GM19395 (cell line): ENCODE results near the gene C3orf38.
A peak's percentile ranks its signal among the peaks of the same experiment; 100 is the strongest.
"Not testable (repeated sequence)": the region's sequence is repeated elsewhere in the genome, so short reads cannot be mapped to it uniquely, and the experiment has no call there.

Experiments used
- ATAC-seq: cut with Tn5 transposase; IDR thresholded peaks from one replicate; pipeline ENCODE4 v1.9.1; 2021; ENCODE audit warnings: mild to moderate bottlenecking, moderate library complexity; ENCODE audit not compliant: unreplicated experiment

The C3orf38 gene

DNA sequence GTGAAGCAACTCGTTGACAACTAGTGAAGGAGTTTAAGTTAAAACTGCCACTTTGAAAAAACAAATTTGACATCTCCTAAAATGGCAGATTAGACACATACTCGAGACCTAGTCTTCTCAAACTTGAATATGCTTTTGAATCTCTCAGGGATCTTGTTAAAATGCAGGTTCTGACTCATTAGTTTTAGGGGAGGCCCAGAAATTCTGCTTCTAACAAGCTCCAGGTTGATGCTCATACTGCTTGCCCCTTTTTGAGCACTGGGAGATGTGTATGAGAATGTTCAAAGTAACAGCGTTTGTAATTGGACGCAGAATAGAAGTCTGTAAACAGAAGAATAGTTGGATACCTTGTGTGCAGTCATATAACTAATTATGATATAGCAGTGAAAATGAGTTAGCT, 1.6 kb downstream of the C3orf38 start:
- ATAC-seq, result no peak

GRCh38 chr3:88152841-88153240, 3.1 kb downstream of the C3orf38 start:
- no peak for ATAC-seq

GRCh38 chr3:88166419-88166971, 16.7 kb downstream of the C3orf38 start:
- ATAC-seq, result no peak

DNA sequence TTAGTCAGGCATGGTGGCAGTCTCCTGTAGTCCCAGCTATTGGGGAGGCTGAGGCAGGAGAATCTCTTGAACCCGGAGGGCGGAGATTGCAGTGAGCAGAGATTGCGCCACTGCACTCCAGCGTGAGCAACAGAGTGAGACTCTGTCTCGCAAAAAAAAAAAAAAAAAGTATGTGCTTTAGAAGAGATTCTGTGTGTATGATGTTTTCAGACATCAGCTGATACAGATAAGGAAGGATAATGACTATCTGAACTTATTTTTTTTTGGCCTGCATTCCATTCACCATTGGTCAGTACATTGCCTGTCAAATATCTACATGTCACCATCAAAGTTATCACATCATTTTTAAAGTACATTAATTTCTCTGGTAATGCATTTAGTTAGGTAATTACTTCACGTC, 17.4 kb downstream of the C3orf38 start:
- ATAC-seq, result no peak

DNA sequence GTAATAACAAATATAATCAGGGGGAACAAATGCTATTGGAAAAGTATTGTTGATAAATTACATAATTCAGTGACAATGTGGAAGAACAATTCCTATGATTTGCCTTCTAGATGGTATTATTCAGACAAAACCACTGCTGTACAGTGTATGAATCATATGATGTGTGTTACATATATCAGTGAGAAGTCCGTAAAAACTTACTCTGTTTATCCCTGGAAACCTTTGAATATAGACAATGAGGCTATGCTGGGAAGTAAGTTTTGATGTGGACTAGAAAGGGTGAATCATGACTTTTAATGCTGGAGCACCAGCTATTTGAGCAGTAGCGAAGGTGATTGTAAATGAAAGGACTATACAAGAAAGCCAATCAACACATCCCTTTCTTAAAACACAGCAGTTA, 17.9 kb downstream of the C3orf38 start:
- ATAC-seq, result no peak

DNA sequence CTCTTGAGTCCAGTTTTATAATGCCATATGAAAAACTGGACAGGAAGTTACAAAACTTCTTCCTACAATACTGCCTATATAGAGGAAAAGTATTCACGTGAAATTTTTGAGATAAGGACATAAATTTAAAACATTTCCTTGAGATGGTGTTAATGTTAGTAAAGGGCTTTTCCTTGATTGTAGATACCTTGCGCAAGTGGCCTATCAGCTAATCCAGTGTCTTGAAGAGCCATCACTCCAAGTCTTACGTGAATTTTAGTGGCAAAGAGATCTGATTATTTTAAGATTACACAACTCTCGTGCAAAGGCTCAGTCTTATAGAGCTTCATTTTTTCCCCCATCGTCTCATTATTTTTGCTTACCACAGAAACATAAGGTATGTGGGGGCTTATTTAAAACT, 18.4 kb downstream of the C3orf38 start:
- no peak for ATAC-seq

DNA sequence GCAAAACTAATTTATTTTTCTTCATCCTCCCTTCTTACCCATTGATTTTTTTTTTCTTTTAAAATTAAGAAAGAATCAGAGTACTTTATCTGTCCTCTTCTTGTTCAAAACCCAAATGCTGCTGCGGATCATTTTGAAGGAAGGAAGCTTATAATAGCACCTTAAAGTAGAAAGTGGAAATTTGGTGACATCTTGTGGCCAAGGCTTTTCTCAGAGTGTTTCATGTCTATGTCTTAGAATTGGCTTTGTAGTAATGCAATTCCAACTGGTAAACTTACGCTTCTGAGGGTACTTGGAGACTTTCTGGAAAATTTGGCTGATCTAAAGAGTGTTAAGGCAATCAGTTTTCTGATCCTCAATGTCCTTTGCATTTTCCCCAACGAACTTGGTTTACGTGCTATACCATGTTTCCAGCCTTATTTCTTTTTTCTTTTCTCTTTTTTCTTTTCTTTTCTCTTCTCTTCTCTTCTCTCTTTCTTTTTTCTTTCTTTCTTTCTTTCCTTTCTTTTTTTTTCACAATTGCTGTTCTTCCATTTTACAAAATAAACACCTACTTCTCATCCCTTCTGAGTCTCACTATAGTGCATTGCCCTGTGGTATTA, 30.7 kb downstream of the C3orf38 start:
- peak; percentile 93 for ATAC-seq

- ATAC-seq, result not testable (repeated sequence)
Observed at GRCh38 chr3:88182165-88182918, 32.6 kb downstream of the C3orf38 start.

GRCh38 chr3:88188436-88188835, 38.7 kb downstream of the C3orf38 start:
- ATAC-seq, result no peak

GRCh38 chr3:88189361-88189810, 39.6 kb downstream of the C3orf38 start:
- ATAC-seq, result peak; percentile 84

DNA sequence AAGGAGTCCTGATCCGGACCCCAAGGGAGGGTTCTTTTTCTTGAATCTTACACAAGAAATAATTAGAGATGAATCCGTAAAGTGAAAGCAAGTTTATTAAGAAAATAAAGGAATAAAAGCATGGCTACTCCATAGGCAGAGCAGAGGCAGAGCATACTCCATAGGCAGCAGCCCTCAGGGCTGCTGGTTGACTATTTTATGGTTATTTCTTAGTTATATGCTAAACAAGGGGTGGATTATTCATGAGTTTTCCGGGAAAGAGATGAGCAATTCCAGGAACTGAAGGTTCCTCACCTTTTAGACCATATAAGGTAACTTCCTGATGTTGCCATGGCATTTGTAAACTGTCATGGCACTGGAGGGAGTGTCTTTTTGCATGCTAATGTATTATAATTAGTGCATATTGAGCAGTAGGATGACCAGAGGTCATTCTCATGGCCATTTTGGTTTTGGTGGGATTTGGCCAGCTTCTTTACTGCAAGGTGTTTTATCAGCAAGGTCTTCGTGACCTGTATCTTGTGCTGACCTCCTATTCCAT, 42.2 kb downstream of the C3orf38 start:
- ATAC-seq, result no peak

DNA sequence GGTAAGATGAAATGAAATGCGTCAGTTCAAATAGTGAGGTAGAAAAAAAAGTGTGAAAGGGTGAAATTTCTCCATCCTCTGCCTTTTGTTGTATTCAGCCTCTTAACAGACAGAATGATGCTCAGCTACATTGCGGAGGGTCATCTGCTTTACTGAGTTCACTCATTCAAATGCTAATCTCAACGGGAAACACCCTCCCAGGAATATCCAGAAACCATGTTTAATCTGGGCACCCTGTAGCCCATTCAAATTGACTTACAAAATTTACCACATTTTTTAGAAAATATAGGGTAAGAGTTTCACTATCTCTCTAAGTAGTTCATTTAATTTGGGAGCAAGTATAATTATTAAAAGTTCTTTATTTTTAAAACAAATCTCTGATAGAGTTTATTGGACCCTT, 42.9 kb downstream of the C3orf38 start:
- ATAC-seq, result no peak

DNA sequence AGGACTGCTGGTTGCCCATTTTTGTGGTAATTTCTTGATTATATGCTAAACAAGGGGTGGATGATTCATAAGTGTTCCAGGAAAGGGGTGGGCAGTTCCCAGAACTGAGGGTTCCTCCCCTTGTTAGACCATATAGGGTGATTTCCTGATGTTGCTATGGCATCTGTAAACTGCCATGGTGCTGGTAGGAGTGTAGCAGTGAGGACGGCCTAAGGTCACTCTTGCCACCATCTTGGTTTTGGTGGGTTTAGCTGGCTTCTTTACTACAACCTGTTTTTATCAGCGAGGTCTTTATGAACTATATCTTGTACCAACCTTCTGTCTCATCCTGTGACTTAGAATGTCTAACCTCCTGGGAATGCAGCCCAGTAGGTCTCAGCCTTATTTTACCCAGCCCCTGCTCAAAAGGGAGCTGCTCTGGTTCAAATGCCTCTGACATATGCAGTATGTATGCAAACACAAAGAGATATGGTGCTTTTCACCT, 46.2 kb downstream of the C3orf38 start:
- ATAC-seq, result no peak

DNA sequence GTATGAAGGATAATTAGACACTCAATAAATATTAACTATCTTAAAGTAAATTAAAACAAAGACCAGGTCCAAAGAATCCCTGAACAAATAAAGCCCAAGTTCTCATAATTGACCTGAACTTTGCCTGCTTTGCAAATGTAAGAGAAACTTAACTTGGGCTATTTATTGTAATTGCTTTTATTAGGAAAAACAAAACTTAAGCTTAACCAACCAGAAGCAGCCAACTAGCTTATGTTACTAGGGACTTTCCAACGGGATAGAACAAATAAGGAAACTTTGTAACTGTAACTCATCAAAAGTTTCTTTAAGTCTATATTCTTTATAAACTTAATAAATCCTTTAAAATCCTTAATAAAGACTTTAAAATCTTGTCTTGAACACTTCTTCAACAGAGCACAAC, 48.4 kb downstream of the C3orf38 start:
- ATAC-seq, result no peak

DNA sequence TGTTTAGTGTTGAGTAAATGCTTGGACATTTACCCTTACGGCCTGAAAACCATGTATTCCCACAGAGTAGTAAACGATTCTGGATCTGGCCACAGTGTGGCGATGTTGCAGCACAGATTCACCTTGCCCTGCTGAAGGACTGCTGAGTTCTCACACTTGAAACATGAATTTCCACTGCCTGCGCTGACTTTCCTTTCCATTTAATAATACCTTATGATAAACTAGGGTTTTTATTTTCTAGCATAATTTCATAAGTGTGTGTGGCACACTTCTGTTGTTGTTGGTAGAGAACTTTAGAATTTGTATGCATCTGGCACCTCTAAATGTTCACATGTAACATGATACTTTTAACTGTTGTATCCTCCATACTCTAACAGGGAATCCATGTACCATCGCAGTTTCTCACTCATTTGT, 53.9 kb downstream of the C3orf38 start:
- peak; percentile 97 for ATAC-seq
